PC-9 (cell line): ENCODE results near the gene PRUNE2.

Source experiments
- CTCF ChIP-seq: fragments of 200-600 bp; sonication (generic); conservative IDR thresholded peaks from 2 replicates; pipeline ENCODE4 v1.6.1; 2017; ENCODE audit warnings: mixed run types, antibody characterized with exemption, mild to moderate bottlenecking, moderate library complexity
- EZH2 ChIP-seq: fragments of 200-600 bp; sonication (generic); IDR thresholded peaks from 2 replicates; pipeline ENCODE4 v1.8.0; 2017; ENCODE audit warnings: antibody characterized with exemption, low read depth

GRCh38 chr9:76630916-76631315, 275.0 kb downstream of the PRUNE2 start:
- TF ChIP-seq CTCF (no peak), EZH2 (no peak)
